ENCODE data around the gene FGF12. TPM values are rescaled to one million over a fixed set of nuclear protein-coding genes. Genes with fewer than 3 reads are reported as not detected.

Gene FGF12
- total and polyA plus RNA-seq, 2 of the 13 experiments (the other 11 are each of a cell fraction or from before 2014, with no cell fraction given), result 0.07 TPM; not detected in 1

GRCh38 chr3:192351441-192351840, 375.9 kb downstream of the FGF12 start:
- Histone ChIP-seq H3K9ac (ENCODE audit: insufficient read depth, low read depth, low read length) (no peak overlapping the region), H3K27ac (ENCODE audit: extremely low read length, insufficient read depth, low read length) (no peak overlapping the region), H3K4me2 (ENCODE audit: low read depth, low read length) (no peak overlapping the region), H3K79me2 (ENCODE audit: insufficient read depth, low read length) (no peaks in the 10 kb centered on the region), H3K4me3 (replicated peaks in 1 of 3; ENCODE audit: insufficient read depth in 1 of 3, low read depth in 2 of 3, low read length in 3 of 3) (no peak overlapping the region), H3K4me1 (ENCODE audit: insufficient read depth, low read length) (no peaks in the 10 kb centered on the region), H3K27me3 (ENCODE audit: control insufficient read depth in 1 of 2, insufficient read depth in 2 of 2, low read length in 2 of 2) (no peaks in the 10 kb centered on the region), H2AFZ (ENCODE audit: low read length) (no peak overlapping the region), H4K20me1 (ENCODE audit: insufficient read depth, low read length) (no peaks in the 10 kb centered on the region), H3K9me3 (ENCODE audit: low read length) (no peaks in the 10 kb centered on the region), H3K36me3 (replicated peaks in 1 of 2; ENCODE audit: control insufficient read depth in 1 of 2, insufficient read depth in 2 of 2, low read length in 2 of 2) (no peaks in the 10 kb centered on the region)
- BruUV-seq (replicated peaks), result no TSS peak
- TF ChIP-seq ZNF672 (CRISPR knock-in tag; IDR thresholded peaks at IDR 0.05), result no peak
- TF ChIP-seq ZNF263 (CRISPR knock-in tag; IDR thresholded peaks at IDR 0.05), result no peak
- TF ChIP-seq YEATS2 (CRISPR knock-in tag; IDR thresholded peaks at IDR 0.05; ENCODE audit: borderline replicate concordance), result no peak
- no peak for TF ChIP-seq FIP1L1 (IDR thresholded peaks at IDR 0.05; ENCODE audit: borderline replicate concordance, insufficient read depth, low read depth, low read length)
- no peak for TF ChIP-seq MAFF (IDR thresholded peaks at IDR 0.05; ENCODE audit: low read depth, low read length)
- TF ChIP-seq ZNF670 (CRISPR knock-in tag; IDR thresholded peaks at IDR 0.05; ENCODE audit: borderline replicate concordance), result no peak
- no peak for TF ChIP-seq ZKSCAN1 (IDR thresholded peaks at IDR 0.05; ENCODE audit: low read length)
- TF ChIP-seq ATF7-NPFF (CRISPR knock-in tag; IDR thresholded peaks at IDR 0.05; ENCODE audit: low read depth), result no peak
- TF ChIP-seq FOXC1 (CRISPR knock-in tag; IDR thresholded peaks at IDR 0.05; ENCODE audit: borderline replicate concordance), result no peak
- POLR2A ChIA-PET, result no interaction called here
- ATAC-seq (no peak), DNase-seq (ENCODE audit: low spot score) (no peak), FAIRE-seq (no peak)
- 1% methylated on average over 3 of the region's 3 CpGs for WGBS (ENCODE audit: low lambda C conversion rate)
- in situ Hi-C loops (cut with HindIII; ENCODE audit: extremely low pct_ligation_motif_present, low pct_unique_long_range_greater_than_20kb) (no loop called here), intact Hi-C loops (cut with micrococcal nuclease; ENCODE audit: unreplicated experiment) (no loop called here)
- CTCF ChIA-PET (ENCODE audit: low intra/inter-chr PET ratio, low total read pairs), result no interaction called here

- Histone ChIP-seq H3K27me3 (ENCODE audit: control insufficient read depth in 1 of 2, insufficient read depth in 2 of 2, low read length in 2 of 2) (no peaks in the 10 kb centered on the region), H3K4me2 (ENCODE audit: low read depth, low read length) (no peak overlapping the region), H3K4me3 (replicated peaks in 1 of 3; ENCODE audit: insufficient read depth in 1 of 3, low read depth in 2 of 3, low read length in 3 of 3) (no peak overlapping the region), H3K4me1 (ENCODE audit: insufficient read depth, low read length) (no peaks in the 10 kb centered on the region), H3K9me3 (ENCODE audit: low read length) (no peaks in the 10 kb centered on the region), H3K79me2 (ENCODE audit: insufficient read depth, low read length) (no peaks in the 10 kb centered on the region), H4K20me1 (ENCODE audit: insufficient read depth, low read length) (no peaks in the 10 kb centered on the region), H3K36me3 (replicated peaks in 1 of 2; ENCODE audit: control insufficient read depth in 1 of 2, insufficient read depth in 2 of 2, low read length in 2 of 2) (no peaks in the 10 kb centered on the region), H2AFZ (ENCODE audit: low read length) (no peak overlapping the region), H3K9ac (ENCODE audit: insufficient read depth, low read depth, low read length) (no peak overlapping the region), H3K27ac (ENCODE audit: extremely low read length, insufficient read depth, low read length) (no peak overlapping the region)
- intact Hi-C loops (cut with micrococcal nuclease; ENCODE audit: unreplicated experiment) (no loop called here), in situ Hi-C loops (cut with HindIII; ENCODE audit: extremely low pct_ligation_motif_present, low pct_unique_long_range_greater_than_20kb) (no loop called here)
- 41% methylated on average over 1 of the region's 1 CpG for WGBS (ENCODE audit: low lambda C conversion rate)
- CTCF ChIA-PET (ENCODE audit: low intra/inter-chr PET ratio, low total read pairs), result no interaction called here
- BruUV-seq (replicated peaks), result no TSS peak
- no peak for DNase-seq (ENCODE audit: low spot score)
- no peak for FAIRE-seq
- POLR2A ChIA-PET, result no interaction called here
- TF ChIP-seq, protein P1, sequence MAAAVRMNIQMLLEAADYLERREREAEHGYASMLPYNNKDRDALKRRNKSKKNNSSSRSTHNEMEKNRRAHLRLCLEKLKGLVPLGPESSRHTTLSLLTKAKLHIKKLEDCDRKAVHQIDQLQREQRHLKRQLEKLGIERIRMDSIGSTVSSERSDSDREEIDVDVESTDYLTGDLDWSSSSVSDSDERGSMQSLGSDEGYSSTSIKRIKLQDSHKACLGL (CRISPR knock-in tag; IDR thresholded peaks at IDR 0.05), result no peak
- no peak for TF ChIP-seq ZNF207 (IDR thresholded peaks at IDR 0.05; ENCODE audit: borderline replicate concordance)
- no peak for TF ChIP-seq MYPOP (CRISPR knock-in tag; IDR thresholded peaks at IDR 0.05)
- no peak for TF ChIP-seq CREB1 (IDR thresholded peaks at IDR 0.05)
- TF ChIP-seq CREB1 (CRISPR knock-in tag; IDR thresholded peaks at IDR 0.05), result no peak
- no peak for TF ChIP-seq SATB2 (CRISPR knock-in tag; IDR thresholded peaks at IDR 0.05)
- TF ChIP-seq DPF2 (CRISPR knock-in tag; IDR thresholded peaks at IDR 0.05; ENCODE audit: borderline replicate concordance, low read depth), result no peak
- no peak for TF ChIP-seq HMG20A (CRISPR knock-in tag; IDR thresholded peaks at IDR 0.05; ENCODE audit: borderline replicate concordance)
- no peak for TF ChIP-seq ZFP62 (CRISPR knock-in tag; IDR thresholded peaks at IDR 0.05)
- no peak for TF ChIP-seq ZNF563 (CRISPR knock-in tag; IDR thresholded peaks at IDR 0.05)
- no peak for TF ChIP-seq PRMT3 (CRISPR knock-in tag; IDR thresholded peaks at IDR 0.05; ENCODE audit: borderline replicate concordance, low read depth)
- no peak for ATAC-seq
These were observed 387.3 kb downstream of the FGF12 start for GRCh38 chr3:192340031-192340430.

Measured in HepG2 (cell line).